22Rv1 (cell line): ENCODE measurements around the gene ADAMTS9.

Source experiments
- H3K27ac ChIP-seq: fragments of 450-650 bp; 2 replicates; pipeline ENCODE4 v1.5.1; 2017
- CTCF ChIP-seq: fragments of 450-650 bp; IDR thresholded peaks from 2 replicates; pipeline ENCODE4 v1.5.1; 2017; ENCODE audit warnings: mild to moderate bottlenecking
- ZFX ChIP-seq: fragments of 450-650 bp; IDR thresholded peaks from 2 replicates; pipeline ENCODE4 v1.6.1; 2017; ENCODE audit warnings: antibody characterized with exemption, borderline replicate concordance

Gene ADAMTS9

GRCh38 chr3:64619216-64619615 is 68.6 kb downstream of the ADAMTS9 start:
- H3K27ac ChIP-seq = no peak overlapping the region
- TF ChIP-seq ZFX = no peak
- no peak for TF ChIP-seq CTCF

- TF ChIP-seq ZFX = no peak
- no peak for TF ChIP-seq CTCF
- H3K27ac ChIP-seq = no peak overlapping the region
Measured at GRCh38 chr3:64617610-64618009, 70.2 kb downstream of the ADAMTS9 start.

GRCh38 chr3:64616953-64617352 is 70.8 kb downstream of the ADAMTS9 start:
- TF ChIP-seq CTCF (no peak), ZFX (no peak)
- H3K27ac ChIP-seq = no peak overlapping the region

- H3K27ac ChIP-seq = no peak overlapping the region
- TF ChIP-seq CTCF (no peak), ZFX (no peak)
Measured at GRCh38 chr3:64612916-64613526, 74.8 kb downstream of the ADAMTS9 start.

GRCh38 chr3:64612082-64612860 is 75.5 kb downstream of the ADAMTS9 start:
- no peak for TF ChIP-seq CTCF
- no peak overlapping the region for H3K27ac ChIP-seq

- TF ChIP-seq ZFX (no peak), CTCF (no peak)
- no peak overlapping the region for H3K27ac ChIP-seq
Measured at GRCh38 chr3:64608741-64609140, 79.1 kb downstream of the ADAMTS9 start.

GRCh38 chr3:64607032-64607551 is 80.7 kb downstream of the ADAMTS9 start:
- TF ChIP-seq ZFX = no peak
- no peak for TF ChIP-seq CTCF
- no peak overlapping the region for H3K27ac ChIP-seq
